SIG-M5 treated with dmso at 0.1 percent for 504 hours (cell line): ENCODE data around the gene RPS6KC1.
A peak's percentile ranks its signal among the peaks of the same experiment; 100 is the strongest.
"Not testable (repeated sequence)": the region's sequence is repeated elsewhere in the genome, so short reads cannot be mapped to it uniquely, and the experiment has no call there.

Experiments
- DNase-seq: peaks from one replicate; lab custom pipeline; 2025; ENCODE audit not compliant: unreplicated experiment; lab: John Stamatoyannopoulos, UW

Gene RPS6KC1

DNA sequence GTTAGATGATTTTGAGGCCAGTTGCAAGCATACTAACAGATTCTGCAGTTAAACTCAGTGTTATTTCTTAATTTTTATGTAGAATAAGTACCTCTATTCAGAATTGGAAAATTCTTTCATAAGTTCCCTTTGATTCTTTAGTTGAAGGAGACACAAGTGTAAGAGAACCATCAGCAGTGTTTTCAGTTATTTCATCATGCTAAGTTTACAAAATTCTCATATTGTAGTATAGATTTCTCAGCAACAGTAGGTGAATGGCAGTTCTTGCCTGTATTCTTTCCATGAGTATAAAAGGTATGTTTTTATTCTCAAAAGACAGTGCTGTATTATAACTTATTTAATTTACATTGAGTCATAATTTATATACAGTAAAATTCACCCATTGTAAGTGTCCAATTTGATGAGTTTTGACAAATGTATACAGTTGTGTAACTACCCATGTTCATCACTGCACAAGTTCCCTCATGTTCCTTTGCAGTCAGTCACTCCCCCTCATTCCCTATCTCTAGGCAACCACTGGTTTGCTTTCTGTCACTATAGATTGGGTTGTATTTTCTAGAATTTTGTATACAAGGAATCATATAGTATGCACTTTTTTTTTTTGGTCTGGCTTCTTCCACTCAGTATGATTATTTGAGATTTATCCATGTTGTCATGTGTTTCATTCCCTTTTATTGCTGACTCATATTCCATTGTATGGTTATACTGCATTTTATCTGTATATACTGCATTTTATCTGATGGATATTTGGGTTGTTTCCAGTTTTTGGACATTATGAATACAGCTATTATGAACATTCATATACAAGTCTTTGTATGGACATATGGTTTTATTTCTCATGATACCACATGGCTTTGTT, 3.9 kb downstream of the RPS6KC1 start:
- DNase-seq: peak; percentile 61

DNA sequence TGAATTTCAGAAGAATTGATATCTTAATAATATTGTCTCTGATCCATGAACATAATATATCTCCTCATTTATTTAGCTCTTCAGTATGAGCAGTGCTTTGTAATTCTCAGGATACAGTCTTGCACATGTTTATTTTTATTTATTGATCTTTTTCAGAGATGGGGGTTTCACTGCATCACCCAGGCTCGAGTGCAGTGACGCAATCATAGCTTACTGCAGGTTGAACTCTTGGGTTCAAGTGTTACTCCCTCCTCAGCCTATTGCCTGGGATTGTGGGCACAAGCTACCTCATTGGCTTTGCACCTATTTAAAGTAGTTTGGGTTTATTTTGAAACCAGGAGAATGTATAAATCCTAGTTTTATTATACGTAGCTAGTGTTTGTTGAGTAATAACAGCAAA, 4.7 kb downstream of the RPS6KC1 start:
- DNase-seq: no peak

DNA sequence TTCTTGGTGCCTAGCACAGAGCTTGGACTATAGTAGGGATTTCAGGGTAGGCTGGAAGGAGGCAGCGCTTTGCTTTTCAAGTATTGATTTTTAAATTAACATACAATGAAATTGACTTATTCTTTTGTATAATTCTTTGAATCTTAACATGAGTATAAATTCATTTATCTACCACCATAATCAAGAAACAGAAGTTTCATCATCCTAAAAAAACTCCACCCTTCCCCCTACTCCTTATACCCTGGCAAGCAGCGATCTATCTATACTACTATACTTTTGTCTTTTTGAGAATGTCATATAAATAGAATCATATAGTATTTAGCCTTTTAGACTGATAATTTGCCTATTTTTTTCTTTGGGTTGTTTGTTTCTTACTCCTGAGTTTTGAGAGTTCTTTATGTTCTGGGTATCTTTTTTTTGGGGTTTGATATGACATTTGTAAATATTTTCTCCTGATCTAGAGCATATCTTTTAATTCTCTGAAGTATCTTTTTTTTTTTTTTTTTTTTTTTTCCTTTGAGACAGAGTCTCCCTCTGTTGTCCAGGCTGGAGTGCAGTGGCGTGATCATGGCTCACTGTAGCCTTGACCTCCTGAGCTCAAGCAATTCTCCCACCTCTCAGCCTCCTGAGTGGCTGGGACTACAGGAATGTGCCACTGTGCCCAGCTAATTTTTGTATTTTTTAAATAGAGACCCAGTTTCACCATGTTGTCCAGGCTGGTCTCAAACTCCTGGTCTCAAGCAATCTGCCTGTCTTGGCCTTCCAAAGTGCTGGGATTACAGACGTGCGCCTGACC, 6.4 kb downstream of the RPS6KC1 start:
- DNase-seq: no peak

DNA sequence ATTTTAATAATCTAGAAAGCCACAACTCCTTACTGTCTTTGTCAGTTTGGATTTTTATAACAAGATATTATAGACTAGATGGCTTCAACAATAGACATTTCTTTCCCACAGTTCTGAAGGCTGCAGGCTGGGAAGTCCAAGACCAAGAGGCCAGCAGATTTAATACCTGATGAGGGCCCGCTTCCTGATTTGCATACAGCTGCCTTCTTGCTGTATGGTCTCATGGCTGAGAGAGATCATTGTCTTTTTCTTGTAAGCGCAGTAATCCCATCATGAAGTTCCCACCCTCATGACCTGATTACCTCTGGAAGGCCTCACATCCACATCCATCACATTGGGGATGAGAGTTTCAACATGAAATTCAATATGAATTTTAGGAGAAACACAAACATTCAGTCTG, 9.8 kb downstream of the RPS6KC1 start:
- DNase-seq: no peak

DNA sequence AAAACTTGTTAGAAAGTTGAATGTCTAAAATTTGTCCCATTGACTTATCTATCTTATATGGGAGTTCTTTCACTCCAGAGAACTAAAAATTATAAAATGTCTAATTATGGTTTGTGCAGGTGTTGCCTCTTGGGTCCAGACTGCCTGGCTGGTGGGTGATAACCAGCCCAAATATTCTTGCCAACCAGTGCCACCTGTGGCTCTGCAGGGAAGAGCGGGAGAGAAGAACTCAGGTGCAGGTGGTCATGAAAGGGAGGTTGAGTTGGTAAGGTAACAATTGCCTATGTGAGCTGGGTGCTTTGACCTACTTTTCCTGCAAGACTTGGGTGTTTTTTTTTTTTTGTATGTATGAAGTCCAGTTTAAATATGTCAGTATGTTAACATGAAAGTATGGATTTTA, 10.2 kb downstream of the RPS6KC1 start:
- DNase-seq: no peak

DNA sequence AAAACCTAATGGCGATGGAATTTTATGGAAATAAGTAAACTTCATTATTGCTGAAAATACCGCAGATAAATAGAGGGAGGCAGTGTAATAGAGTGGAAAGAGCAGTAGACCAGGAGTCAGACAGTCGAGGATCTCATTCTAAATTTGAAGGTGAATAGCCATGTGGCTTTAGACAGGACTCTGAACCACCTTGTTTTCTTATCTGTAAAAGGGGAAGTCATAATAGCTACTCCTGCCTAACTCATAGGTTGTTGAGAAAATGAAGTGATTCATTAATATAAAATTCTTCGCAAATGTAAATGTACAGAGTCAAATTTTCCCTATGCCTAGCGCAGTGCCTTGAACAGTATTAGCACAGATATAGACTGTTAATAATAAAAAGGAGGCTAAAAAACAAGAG, 14.8 kb downstream of the RPS6KC1 start:
- DNase-seq: no peak

DNA sequence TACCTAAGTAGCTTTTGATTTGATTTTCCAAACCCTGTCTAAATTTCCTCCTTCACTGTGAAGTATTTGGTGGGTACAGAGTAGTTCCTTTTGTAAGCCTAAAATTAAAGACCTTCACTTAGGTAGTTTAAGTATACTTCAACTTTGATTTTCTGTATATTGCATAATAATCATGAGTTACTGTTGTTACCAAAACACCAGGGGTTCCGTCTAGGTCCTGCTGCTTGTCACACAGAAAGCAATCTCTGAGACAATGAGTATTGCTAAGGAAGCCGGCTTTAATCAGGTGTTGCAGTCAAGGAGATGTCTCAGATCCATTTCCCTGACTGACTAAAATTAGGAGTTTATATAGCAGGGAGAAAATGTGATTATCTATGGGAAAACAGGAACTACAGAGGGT, 15.3 kb downstream of the RPS6KC1 start:
- DNase-seq: no peak

DNA sequence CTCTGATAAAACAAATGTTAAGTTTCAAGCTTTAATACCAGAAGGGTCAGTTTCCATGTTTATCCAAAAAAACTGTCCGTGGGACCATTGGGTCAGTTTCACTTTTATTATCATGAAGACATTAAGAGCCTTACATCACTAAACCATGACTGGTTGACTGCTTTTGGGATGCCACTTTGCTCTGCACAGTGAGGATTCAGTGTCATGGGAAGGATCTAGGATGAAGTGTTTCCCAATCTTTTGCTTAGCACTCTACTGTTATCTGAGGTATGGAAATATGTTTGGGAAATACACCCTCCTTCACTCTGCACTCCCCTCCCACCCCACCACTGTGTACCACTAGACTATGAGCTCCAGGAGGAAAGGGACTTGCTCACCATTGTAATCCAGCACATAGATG, 16.3 kb downstream of the RPS6KC1 start:
- no peak for DNase-seq

DNA sequence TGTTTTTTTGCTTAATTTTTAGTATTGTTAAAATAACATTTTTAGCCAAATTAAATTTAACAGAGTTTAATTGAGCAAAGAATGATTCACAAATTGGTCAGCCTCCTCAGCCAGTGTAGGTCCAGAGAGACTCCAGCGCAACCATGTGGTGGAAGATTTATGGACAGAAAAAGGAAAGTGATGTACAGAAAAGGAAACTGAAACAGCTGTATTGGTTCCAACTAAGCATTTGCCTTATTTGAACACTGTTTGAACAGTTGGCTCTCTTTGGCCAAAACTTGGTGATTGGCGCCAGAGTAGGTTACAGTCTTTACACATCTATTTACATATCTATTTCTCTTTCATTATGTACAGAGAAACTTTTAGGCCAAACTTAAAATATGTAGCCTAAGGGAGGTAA, 19.4 kb downstream of the RPS6KC1 start:
- DNase-seq: peak; percentile 44

DNA sequence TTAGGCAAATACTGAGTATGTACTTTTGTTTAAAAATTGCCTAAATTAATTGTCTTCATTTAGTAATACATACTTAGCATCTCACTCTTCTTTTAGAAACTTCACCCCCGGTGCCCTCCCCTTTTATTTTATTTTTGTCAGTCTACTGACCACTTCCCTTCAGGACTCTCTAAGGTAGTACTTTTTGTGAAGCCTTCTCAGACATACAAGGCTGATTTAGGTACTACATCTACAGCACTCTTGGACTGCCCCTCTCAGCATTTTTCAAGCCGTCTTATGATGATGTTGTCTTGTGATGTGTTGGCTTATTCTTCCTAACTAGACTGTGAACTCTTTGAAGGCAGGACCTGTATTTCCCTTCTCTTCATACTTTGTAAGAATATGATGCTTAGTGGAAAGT, 24.7 kb downstream of the RPS6KC1 start:
- no peak for DNase-seq

DNA sequence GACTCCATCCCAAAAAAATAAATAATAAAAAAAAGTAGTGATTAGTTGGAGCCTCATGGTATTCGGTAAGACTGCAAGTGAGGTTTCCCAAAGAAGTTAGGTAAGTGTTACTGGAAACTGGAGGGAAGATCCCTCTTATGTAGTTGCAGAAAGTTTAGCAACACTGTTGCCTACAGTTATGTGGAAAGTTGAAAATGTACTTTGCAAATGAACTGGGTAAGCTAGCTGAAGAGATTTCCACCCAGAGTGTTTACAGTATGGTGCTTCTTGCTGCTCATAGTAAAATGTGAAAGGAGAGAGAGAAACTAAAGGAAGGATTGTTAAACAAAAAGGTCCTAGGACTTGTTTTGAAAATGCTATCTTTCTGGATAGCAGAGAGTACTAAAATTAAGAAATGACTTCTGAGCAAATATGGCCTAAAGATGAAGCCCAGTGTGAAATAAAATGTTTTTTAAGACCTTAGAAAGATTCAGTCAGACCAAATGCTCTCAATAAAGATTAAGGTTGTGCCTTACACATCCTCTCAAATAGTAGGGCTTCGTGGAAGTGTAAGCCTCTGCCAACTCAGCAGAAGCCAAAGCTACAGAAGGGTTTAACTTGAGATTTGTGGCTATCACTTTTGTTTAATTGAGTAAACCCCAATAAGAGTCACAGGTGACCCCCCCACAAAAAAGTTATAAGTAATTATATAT, 31.5 kb downstream of the RPS6KC1 start:
- no peak for DNase-seq

DNA sequence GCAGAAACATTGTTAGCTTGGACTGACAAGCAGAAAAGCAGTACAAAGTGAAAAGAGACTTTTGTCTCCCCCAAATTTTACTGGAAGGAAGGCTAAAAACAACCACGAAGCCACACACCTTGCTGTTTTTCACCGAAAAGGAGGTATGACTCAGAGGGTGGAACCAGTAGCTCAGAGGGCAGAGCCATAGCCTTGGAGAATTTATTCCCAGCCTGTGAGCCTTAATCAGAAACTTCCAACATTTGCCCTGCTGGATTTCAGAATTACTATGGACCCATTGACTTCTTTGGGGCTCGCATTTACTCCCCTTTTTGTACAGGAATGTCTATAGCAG, 32.0 kb downstream of the RPS6KC1 start:
- DNase-seq: no peak

DNA sequence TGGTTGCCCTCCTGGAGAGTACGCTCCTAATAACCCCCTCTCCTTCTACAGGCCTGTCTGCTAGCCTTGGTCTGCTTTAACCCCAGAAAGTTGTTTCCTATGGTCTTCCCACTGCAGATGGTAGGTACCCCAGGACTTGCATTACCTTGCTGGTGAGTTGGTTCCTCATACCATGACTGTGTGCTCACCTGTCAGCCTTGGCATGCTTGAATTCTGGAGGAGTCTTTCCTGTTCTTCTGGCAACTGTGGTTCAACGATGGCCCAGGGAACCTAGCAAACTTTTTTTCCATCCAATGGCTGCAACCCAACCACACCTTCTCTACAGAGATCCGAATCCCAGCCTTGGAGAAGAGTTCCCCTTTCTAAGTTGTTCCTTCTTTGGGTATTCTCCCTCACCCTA, 36.9 kb downstream of the RPS6KC1 start:
- no peak for DNase-seq

DNA sequence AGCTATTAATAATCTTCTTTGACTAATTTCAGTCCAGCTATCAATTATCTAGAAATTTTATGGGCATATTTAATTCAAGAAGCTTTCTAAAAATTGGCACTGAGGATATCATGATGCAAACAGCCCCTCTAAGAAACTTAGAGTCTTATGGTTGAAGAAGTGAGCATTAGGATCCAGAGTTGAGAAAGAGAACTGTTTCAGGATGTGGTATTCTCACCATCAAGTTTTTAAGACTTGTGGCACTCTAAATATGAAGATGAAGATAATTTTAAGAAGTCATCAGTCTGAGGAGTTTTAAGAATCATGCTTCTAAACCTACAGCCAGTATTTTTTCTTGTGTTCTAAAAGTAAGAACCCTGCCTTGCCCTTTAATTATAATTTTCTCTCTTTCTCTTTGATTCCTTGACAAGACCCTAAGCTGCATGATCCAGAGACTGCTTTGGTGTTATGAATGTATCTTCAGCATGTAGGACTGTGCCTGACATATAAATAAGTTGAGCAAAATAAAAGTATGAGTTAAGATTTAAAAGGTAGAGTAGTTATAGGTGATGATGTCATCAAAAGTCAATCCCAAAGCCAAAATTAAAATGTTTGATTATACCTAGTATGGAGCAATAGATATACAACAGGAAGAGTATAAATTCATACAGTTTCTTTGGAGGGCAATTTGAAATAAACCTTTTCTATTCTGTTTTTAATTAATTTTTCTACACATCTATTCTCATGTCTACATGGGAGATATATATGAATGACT, 39.1 kb downstream of the RPS6KC1 start:
- no peak for DNase-seq

DNA sequence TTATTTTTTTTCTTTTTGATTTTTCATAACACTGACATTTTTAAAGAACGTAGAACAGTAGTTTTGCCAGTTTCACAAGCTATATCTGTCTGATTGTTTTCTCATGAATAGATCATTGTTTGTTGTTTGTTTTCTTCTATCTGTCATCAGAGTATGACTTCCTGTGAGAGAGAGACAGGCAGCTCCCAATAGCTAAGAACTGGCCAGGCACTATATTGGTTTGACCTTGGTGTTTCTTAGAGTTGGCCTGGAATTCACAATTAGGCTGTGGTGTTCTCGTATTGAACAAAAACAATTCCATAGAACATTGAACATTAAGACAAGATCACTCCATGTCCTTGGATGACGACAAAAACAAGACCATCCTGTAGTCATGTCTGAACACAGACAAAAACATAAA, 43.4 kb downstream of the RPS6KC1 start:
- no peak for DNase-seq

DNA sequence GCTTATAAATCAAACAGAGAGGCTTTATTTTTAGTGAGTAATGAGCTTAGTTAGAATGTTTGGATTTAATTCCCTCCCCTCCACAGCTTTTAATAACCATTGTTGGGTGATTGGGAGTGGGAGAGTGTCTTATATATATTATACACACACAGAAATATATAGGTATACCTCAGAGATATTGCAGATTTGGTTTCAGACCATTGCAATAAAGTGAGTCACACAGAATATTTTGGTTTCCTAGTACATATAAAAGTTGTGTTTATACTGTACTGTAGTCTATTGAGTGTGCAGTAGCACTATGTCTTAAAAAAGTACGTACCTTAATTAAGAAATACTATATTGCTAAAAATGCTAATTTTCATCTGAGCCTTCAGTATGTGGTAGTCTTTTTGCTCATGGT, 44.4 kb downstream of the RPS6KC1 start:
- no peak for DNase-seq

DNA sequence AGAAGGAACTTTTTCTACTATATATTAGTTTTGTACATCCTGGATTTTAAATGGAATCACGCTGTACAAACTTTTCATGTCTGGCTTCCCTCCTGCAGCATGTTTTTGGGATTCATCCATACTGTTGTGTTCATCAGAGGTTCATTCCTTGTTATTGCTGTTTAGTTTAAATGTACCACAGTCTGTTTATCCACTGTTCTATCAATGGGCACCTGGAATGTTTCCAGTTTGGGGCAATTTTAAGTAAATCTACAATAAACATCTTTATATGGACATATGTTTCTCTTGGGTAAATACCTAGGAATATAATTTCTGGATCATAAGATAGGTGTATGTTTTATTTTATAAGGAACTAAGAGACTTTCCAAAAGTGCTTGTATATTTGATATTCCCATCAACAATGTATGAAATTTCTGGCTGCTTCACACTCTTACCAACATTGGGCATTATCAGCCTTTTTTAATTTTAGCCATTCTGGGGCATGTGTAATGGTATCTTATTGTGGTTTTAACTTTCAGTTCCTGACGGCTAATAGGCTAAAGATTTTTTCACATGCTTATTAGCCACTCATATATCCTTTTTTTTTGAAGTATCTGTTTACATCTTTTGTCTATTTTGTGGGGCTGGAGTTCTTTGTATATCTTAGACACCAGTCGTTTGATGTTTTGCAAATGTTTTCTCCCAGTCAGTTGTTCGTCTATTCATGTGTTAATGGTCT, 48.8 kb downstream of the RPS6KC1 start:
- DNase-seq: no peak

DNA sequence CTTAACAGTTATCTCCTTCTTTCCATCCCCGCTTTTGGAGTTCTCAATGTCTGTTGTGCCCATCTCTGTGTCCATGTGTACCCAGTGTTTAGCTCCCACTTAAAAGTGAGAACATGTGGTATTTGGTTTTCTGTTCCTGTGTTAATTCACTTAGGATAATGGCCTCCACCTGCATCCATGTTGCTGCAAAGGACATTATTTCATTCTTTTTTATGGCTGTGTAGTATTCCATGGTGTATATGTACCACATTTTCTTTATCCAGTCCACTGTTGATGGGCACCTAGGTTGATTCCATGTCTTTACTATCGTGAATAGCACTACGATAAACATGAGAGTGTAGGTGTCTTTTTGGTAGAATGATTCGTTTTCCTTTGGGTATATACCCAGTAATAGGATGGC, 49.5 kb downstream of the RPS6KC1 start:
- DNase-seq: not testable (repeated sequence)

DNA sequence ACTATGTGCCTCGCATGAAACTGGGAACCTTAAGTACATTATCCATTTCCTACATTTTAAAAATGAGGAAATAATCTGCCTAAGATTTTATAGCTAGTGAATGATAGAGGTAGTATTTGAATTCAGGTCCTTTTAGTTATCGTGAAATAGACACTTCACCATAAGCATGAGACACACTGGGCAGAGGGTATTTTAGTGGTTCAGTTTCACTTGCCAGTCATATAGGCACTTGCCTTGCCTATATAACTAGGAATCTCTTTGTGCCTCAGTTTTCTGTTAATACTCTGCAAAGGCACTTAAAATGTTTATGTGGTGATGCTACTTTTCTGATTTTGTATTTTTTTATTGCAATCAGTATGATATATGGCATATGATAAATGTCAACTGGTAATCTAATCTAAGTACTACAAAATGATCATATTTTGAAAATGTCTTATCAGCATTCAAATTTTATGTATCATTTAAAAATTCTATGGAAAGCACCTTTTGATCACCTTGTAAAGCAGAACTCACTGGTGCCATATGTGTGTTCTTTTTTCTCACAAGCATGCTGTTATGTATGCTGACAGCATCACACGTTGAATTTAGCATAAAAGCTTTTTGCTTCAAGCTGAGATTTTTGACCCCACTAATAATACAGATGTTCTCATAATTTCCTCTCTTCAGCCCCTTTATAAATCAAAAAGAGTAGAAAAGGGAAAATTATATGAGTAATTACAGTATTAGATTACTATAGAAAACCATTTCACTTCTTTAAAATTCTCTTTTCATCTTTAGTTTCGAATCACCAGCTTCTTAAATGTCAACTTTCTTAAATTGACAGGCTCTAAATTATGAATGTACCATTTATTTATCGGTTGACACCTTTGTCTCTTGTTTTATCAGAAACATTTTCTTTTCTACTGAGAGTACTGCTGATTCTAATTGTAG, 52.6 kb downstream of the RPS6KC1 start:
- DNase-seq: no peak

DNA sequence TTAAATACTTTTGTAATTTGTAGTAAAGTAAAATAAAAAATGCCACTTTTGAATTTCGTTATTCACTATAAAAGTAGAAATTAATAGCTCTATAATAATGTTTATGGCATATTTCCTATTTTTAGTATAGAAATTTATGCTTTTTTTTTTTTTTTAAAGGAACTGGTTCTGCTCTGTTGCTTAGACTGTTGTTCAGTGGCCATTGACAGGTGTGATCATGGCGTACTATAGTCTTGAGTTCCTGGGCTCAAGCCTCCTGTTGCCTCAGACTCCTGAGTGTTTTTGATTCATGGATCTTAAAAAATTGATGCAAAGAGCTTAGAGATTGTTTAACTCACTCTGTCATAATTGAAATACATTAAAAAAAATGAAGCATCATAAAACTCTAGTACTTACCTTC, 53.6 kb downstream of the RPS6KC1 start:
- no peak for DNase-seq
